Measurements from ENCODE around the gene NPHP4. TPM values are rescaled to one million over a fixed set of nuclear protein-coding genes. Genes with fewer than 3 reads are reported as not detected.

Gene NPHP4
- total and polyA plus RNA-seq, 10 of the 15 experiments (the other 5 are each of a cell fraction or from before 2014, with no cell fraction given), result 0.16 to 10.5 (median 3.1) TPM

- TF ChIP-seq ZBTB40 (IDR thresholded peaks at IDR 0.05; ENCODE audit: borderline replicate concordance) (no peak), NR2C1 (IDR thresholded peaks at IDR 0.05) (no peak)
Observed at GRCh38 chr1:5937373-5937857, 54.8 kb downstream of the NPHP4 start (continued).

- TF ChIP-seq CBFB (IDR thresholded peaks at IDR 0.05; ENCODE audit: low read depth) (no peak), YY1 (IDR thresholded peaks at IDR 0.05; ENCODE audit: low read depth, low read length) (no peak), RUNX3 (IDR thresholded peaks at IDR 0.05; ENCODE audit: low read length) (no peak), E4F1 (IDR thresholded peaks at IDR 0.05; ENCODE audit: borderline replicate concordance, partially characterized antibody) (no peak), POLR2AphosphoS5 (IDR thresholded peaks at IDR 0.05; ENCODE audit: low read length) (no peak)
- no peaks in the 10 kb centered on the region for H3K9me3 ChIP-seq (replicated peaks; ENCODE audit: control insufficient read depth, insufficient read depth, low read length)
- H3K36me3 ChIP-seq (ENCODE audit: control insufficient read depth in 2 of 2, insufficient read depth in 2 of 2, low read length in 1 of 2), result peaks cover 3% of the 10 kb centered on the region in 2 experiments; a peak in 3 of 4 replicates
- no TSS peak for BruUV-seq (replicated peaks)
- intact Hi-C loops (cut with micrococcal nuclease; ENCODE audit: unreplicated experiment) (no loop called here), in situ Hi-C loops (cut with MboI) (no loop called here)
- no peaks in the 10 kb centered on the region for H3K27me3 ChIP-seq (replicated peaks in 1 of 2; ENCODE audit: control insufficient read depth in 2 of 2, insufficient read depth in 2 of 2, low read length in 1 of 2)
- CTCF ChIA-PET, result interaction anchor here (0.7 kb wide), 1 partner anchor 17 kb away, joined by 3 read pairs; no protein-coding TSS in a partner anchor
- no peak overlapping the region for H2AFZ ChIP-seq (ENCODE audit: control insufficient read depth, low read depth, low read length)
- RAD21 ChIA-PET (ENCODE audit: unreplicated experiment), result no interaction called here
- H3K4me2 ChIP-seq (ENCODE audit: control insufficient read depth, insufficient read depth), result no peak overlapping the region
- no peak overlapping the region for H3K4me3 ChIP-seq
- FAIRE-seq, result no peak
- H3K9ac ChIP-seq (ENCODE audit: control insufficient read depth, insufficient read depth, low read length), result no peak overlapping the region
- H3K27ac ChIP-seq (ENCODE audit: control insufficient read depth, insufficient read depth), result no peak overlapping the region
- DNase-seq (ENCODE audit: low read depth, low spot score), result no peak
- no peak for ATAC-seq
- WGBS (ENCODE audit: insufficient coverage, insufficient replicate concordance, low lambda C conversion rate, missing lambda C conversion rate), result 94% methylated on average over 10 of the region's 13 CpGs
- H3K4me1 ChIP-seq (ENCODE audit: control insufficient read depth, insufficient read depth, low read length), result no peaks in the 10 kb centered on the region
- SMC1A ChIA-PET (ENCODE audit: uncharacterized antibody, unreplicated experiment), result no interaction called here
- POLR2A ChIA-PET, result no interaction called here
- H3K79me2 ChIP-seq (ENCODE audit: control insufficient read depth, insufficient read depth, low read length), result no peaks in the 10 kb centered on the region
- H4K20me1 ChIP-seq (ENCODE audit: control insufficient read depth, insufficient read depth), result no peaks in the 10 kb centered on the region
Observed at GRCh38 chr1:5936621-5937372, 55.4 kb downstream of the NPHP4 start.

Measured in GM12878 (cell line).